ENCODE data around the gene NEK7. TPM values are rescaled to one million over a fixed set of nuclear protein-coding genes. Genes with fewer than 3 reads are reported as not detected.
"Not testable (repeated sequence)": the region's sequence is repeated elsewhere in the genome, so short reads cannot be mapped to it uniquely, and the experiment has no call there.

NEK7 gene
- total RNA-seq, 2 donors from 2014 or later = 55.9 to 64.9 TPM

DNA sequence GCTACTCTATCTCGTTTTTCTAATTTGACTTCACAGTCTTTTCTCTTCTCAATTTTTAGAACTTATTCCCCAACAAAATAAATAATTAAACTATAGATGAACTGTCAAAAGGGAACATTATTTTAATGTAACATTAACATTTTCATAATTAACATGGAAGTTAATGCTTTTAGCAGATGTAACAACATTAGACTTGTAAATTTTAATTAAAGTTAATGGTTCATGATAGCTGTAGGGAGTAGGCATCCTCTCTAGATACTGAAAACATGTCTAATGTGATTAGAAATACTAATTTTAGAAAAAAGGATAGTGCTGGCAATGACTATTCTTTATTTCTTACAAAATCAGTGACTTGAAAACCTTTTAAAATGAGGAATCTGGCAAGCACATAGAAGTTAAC, 32.1 kb upstream of the NEK7 start:
- Mint-ChIP-seq H3K4me3 (no peak overlapping the region), H3K36me3 (ENCODE audit: insufficient read depth in 2 of 2) (no peaks in the 10 kb centered on the region), H3K27me3 (ENCODE audit: low read depth) (no peaks in the 10 kb centered on the region), H3K27ac (no peak overlapping the region), H3K4me1 (ENCODE audit: low read depth) (peaks cover 16% of the 10 kb centered on the region), H3K9me3 (no peaks in the 10 kb centered on the region)
- DNase-seq = no peak
- ATAC-seq (replicated peaks in 1 of 2) = no peak

DNA sequence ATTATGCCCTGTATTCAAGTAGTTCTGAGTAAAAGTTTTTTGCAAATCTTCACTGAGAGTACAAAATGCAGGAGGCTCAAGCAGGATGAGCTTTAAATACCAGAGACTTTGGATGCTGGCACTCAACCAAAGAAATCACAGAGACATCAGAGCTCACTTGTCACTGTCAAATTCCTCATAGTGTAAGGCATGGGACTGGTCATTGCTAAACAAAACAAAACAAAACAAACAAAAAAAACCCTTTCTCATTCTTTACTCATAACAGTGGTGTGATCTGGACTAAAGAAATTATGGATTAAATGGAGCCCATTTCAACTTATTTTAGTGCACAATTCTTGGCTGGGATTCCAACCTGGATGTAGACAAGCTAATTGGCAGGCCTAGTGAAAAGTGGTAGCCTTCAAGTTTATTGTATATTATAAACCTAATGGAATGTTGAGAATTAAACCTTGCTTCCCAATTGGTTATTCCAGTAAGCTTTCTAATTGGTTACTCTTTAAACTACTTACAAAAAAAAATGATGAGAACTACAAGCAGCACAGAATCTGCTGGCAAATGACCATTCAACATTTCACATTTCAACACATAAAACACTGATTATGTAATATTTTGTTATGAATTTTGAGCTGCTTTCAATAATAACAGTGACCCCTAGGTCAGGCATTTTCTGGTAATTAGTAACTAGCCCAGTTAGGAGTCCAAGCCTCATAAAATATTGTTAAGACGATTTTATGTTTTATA, 30.6 kb upstream of the NEK7 start:
- H3K4me3 Mint-ChIP-seq = no peak overlapping the region
- H3K27me3 Mint-ChIP-seq (ENCODE audit: low read depth) = no peaks in the 10 kb centered on the region
- H3K4me1 Mint-ChIP-seq (ENCODE audit: low read depth) = peaks cover 16% of the 10 kb centered on the region
- no peak for DNase-seq
- peaks cover 0 to under 1% of the 10 kb centered on the region in 2 donors for H3K36me3 Mint-ChIP-seq (ENCODE audit: insufficient read depth in 2 of 2)
- H3K27ac Mint-ChIP-seq = no peak overlapping the region
- no peak for ATAC-seq (replicated peaks in 1 of 2)
- H3K9me3 Mint-ChIP-seq = no peaks in the 10 kb centered on the region

DNA sequence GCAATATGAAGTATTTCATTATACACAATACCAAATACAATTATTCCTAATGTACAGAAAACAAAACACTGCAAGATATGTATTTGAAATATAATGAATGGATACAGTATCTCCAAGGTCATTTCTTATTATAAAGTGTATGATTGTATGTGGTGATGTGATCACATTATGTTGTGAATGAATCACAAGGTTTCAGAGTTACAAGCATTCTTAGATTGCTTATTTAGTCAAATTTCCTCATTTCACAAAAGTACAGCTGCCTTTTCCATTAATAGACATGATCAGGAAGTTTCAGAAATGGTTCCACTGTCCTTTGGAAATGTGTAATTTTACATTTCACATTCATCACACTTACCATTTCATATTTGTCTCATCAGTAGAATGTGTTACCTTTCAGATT, 28.3 kb upstream of the NEK7 start:
- Mint-ChIP-seq H3K27me3 (ENCODE audit: low read depth) (no peaks in the 10 kb centered on the region), H3K4me1 (ENCODE audit: low read depth) (peaks cover 24% of the 10 kb centered on the region), H3K4me3 (no peak overlapping the region), H3K9me3 (peaks cover 0 to 3% of the 10 kb centered on the region in 2 donors), H3K36me3 (ENCODE audit: insufficient read depth in 2 of 2) (peaks cover 1 to 6% of the 10 kb centered on the region in 2 donors), H3K27ac (no peak overlapping the region)
- peak in 1 of 2 donors; percentile 30 for ATAC-seq (replicated peaks in 1 of 2)
- no peak for DNase-seq

DNA sequence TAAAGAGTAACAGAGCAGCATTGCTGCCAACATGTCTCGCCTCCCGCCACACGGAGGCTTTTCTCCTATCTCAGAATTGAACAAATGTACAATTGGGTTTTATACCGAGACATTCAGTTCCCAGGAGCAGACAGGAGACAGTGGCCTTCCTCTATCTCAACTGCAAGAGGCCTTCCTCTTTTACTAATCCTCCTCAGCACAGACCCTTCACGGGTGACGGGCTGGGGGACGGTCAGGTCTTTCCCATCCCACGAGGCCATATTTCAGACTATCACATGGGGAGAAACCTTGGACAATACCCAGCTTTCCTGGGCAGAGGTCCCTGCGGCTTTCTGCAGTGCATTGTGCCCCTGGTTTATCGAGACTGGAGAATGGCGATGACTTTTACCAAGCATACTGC, 26.7 kb upstream of the NEK7 start:
- H3K9me3 Mint-ChIP-seq; H3K27ac Mint-ChIP-seq; H3K27me3 Mint-ChIP-seq (ENCODE audit: low read depth); DNase-seq; H3K4me3 Mint-ChIP-seq; ATAC-seq (replicated peaks in 1 of 2): not testable (repeated sequence)
- Mint-ChIP-seq H3K36me3 (ENCODE audit: insufficient read depth in 2 of 2) (peaks cover 3 to 13% of the 10 kb centered on the region in 2 donors), H3K4me1 (ENCODE audit: low read depth) (peaks cover 24% of the 10 kb centered on the region)

DNA sequence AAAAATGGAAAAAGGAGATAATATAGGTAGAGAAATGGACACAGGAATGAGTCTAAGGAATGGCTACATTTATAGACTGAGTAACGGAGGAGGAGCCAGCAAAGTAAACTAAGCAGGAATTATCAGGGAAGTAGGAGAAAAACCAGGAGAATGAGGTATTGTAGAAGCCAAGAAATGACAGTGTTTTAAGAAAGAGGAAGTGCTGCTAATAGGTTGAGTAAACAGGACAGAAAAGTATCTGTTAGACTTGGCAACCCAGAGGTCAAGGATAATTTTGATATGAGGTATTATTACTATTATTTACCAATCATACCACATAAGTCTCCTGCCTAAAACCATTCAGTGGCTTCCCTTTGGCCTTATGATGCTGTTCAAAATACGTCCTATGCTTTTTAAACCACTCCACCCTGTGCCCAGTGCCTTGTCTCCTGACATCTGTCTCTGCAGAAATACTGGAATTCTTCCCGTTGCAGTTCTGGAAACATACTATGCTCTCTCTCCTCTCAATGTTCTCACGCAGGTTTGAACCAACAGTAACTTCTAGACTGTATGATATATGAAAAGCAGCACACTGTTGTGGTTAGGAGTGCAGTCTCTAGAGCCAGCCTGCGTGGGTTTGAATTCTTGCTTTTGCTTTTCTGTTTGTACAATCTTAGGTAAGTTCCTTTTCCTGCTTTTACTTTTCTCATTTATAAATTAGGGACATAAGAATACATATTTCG, 24.6 kb upstream of the NEK7 start:
- ATAC-seq (replicated peaks in 1 of 2) (peak; percentile 25 to 49), DNase-seq (no peak)
- H3K27ac Mint-ChIP-seq = no peak overlapping the region
- no peaks in the 10 kb centered on the region for H3K27me3 Mint-ChIP-seq (ENCODE audit: low read depth)
- H3K4me3 Mint-ChIP-seq = no peak overlapping the region
- H3K4me1 Mint-ChIP-seq (ENCODE audit: low read depth) = peaks cover 24% of the 10 kb centered on the region
- H3K9me3 Mint-ChIP-seq = peaks cover 7% of the 10 kb centered on the region in 2 donors
- H3K36me3 Mint-ChIP-seq (ENCODE audit: insufficient read depth in 2 of 2) = peaks cover 5 to 13% of the 10 kb centered on the region in 2 donors

DNA sequence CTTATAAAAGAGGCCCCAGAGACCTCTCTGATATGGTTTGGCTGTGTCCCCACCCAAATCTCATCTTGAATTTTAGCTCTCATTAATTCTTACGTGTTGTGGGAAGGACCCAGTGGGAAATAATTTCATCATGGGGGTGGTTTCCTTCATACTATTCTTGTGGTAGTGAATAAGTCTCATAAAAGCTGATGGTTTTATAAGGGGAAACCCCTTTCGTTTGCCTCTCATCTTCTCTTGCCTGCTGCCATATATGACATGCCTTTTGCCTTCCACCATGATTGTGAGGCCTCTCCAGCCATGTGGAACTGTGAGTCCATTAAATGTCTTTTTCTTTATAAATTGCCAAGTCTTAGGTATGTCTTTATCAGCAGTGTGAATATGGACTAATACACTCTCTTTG, 22.5 kb upstream of the NEK7 start:
- Mint-ChIP-seq H3K27me3 (ENCODE audit: low read depth) (peaks cover 3% of the 10 kb centered on the region), H3K36me3 (ENCODE audit: insufficient read depth in 2 of 2) (peaks cover 5 to 14% of the 10 kb centered on the region in 2 donors), H3K4me1 (ENCODE audit: low read depth) (peaks cover 13% of the 10 kb centered on the region), H3K9me3 (peaks cover 7 to 9% of the 10 kb centered on the region in 2 donors), H3K27ac (no peak overlapping the region), H3K4me3 (no peak overlapping the region)
- DNase-seq (no peak), ATAC-seq (replicated peaks in 1 of 2) (no peak)

DNA sequence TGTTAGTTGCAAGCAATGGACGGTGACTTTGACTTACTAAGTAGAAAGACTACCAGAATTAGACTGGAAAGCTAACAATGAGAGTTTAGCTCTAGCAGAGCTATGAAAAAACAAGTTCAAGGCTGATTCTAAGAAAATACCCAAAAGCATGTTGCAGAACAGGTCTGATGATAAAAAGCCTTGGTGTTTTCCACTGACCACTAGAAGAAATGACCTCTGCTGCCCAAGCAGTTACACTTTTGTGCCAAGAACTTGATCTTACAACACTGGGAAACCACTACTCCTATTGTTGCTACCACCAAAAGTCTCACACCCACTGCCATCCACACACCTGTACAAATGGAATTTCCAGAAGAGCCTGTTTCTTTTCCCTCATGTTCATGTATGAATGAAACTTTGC, 21.4 kb upstream of the NEK7 start:
- ATAC-seq (replicated peaks in 1 of 2) (no peak), DNase-seq (no peak)
- Mint-ChIP-seq H3K27me3 (ENCODE audit: low read depth) (peaks cover 12% of the 10 kb centered on the region), H3K27ac (no peak overlapping the region), H3K9me3 (peaks cover 7 to 9% of the 10 kb centered on the region in 2 donors), H3K36me3 (ENCODE audit: insufficient read depth in 2 of 2) (peaks cover 5 to 16% of the 10 kb centered on the region in 2 donors), H3K4me1 (ENCODE audit: low read depth) (peaks cover 15% of the 10 kb centered on the region), H3K4me3 (no peak overlapping the region)

DNA sequence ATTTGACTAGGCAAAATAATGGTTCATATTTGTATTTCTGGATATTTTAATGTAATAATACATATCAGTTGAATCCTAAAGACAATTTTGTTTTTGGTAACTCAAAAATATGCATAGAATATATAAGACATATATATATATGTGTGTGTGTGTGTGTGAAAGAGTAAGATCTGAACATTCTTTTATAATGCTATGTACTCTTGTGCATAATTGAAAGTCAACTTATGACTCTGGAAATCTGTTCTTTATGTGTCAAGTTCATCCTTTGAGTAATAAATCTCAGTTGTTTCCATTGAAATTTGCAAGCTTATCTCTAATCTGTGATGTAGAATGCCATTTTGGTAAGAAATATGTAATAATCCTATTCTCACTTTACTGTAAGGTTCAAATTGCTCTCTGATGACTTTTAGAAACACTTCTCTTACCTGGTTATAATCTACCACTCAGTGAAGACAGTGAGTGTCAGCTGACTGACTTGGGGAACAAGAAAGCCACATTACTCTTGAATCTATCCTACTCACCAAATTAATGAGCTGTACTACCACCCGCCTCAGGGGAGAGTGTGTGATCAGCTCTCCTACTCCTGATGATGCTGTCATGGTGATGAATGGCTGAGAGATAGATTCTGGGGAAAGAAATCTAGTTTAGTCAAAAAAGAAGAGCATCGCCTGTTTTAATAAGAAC, 15.0 kb upstream of the NEK7 start:
- ATAC-seq (replicated peaks in 1 of 2) = peak; percentile 88 to 98
- DNase-seq = no peak
- Mint-ChIP-seq H3K36me3 (ENCODE audit: insufficient read depth in 2 of 2) (peaks cover 0 to 3% of the 10 kb centered on the region in 2 donors), H3K4me1 (ENCODE audit: low read depth) (peaks cover 17% of the 10 kb centered on the region), H3K9me3 (peaks cover 0 to 2% of the 10 kb centered on the region in 2 donors), H3K27ac (peak overlapping the region; percentile 57), H3K4me3 (no peak overlapping the region), H3K27me3 (ENCODE audit: low read depth) (peaks cover 12% of the 10 kb centered on the region)

DNA sequence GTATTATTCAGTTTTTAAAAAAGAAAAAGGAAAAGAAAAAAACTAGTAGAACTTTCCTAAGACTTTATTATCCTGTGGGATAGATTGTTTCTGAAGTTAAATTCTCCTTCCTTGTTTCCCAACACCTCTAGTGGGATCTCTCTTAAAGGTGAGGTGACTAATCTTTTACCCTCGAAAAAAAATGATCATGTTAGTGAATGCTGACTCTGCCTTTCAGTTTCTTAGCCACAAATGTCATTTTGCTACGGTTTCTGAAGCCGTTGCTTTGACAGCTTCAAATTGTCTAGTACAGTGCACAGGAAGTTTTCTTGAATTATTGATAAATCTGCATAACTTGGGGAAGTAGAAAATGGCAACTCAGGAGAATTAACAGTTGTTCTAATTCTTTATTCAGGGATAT, 13.0 kb upstream of the NEK7 start:
- ATAC-seq (replicated peaks in 1 of 2) (peak in 1 of 2 donors; percentile 45), DNase-seq (no peak)
- H3K27ac Mint-ChIP-seq = no peak overlapping the region
- peak overlapping the region; percentile 1 to 29 for H3K4me3 Mint-ChIP-seq
- H3K27me3 Mint-ChIP-seq (ENCODE audit: low read depth) = peaks cover 13% of the 10 kb centered on the region
- peaks cover 0 to 3% of the 10 kb centered on the region in 2 donors for H3K36me3 Mint-ChIP-seq (ENCODE audit: insufficient read depth in 2 of 2)
- no peaks in the 10 kb centered on the region for H3K9me3 Mint-ChIP-seq
- H3K4me1 Mint-ChIP-seq (ENCODE audit: low read depth) = peaks cover 17% of the 10 kb centered on the region

DNA sequence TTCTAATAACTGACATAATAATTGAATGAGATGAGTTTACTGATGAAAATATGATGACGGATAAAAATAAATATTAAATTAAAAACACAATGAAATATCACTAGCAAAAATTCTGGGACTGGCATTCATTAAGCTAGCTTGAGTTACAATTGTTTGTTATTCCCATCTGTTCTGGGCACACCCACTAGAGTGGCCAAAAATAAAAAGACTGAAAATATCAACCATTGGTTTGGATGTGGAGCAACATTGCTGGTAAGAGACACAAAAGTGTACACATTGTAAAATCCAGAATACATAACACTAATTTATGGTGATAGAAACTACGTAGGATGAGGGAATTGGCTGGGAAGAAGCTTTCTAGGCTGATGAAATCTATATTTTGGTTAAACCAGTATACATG, 9.6 kb upstream of the NEK7 start:
- Mint-ChIP-seq H3K9me3 (no peaks in the 10 kb centered on the region), H3K36me3 (ENCODE audit: insufficient read depth in 2 of 2) (no peaks in the 10 kb centered on the region), H3K4me3 (no peak overlapping the region), H3K27ac (no peak overlapping the region), H3K4me1 (ENCODE audit: low read depth) (peaks cover 6% of the 10 kb centered on the region), H3K27me3 (ENCODE audit: low read depth) (peaks cover 5% of the 10 kb centered on the region)
- DNase-seq = no peak
- ATAC-seq (replicated peaks in 1 of 2) = no peak

DNA sequence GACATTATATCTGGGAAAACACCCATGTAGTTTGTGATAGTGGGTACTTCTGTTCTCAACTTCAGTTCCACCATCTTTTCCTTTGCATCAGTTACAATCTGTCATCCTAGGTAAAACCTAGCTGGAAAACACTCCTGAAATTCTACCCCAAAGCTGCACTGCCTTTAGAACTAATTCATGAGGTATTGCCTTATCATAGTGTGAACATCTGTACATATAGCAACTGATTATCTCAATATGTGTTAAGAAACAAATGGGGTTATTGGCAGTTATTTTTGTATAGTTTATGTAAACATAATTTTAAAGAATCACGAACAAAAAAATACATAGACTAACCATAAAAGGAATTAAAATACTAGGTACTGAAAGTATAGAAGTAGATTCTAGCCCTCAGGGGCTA, 6.4 kb upstream of the NEK7 start:
- DNase-seq (no peak), ATAC-seq (replicated peaks in 1 of 2) (no peak)
- no peaks in the 10 kb centered on the region for H3K36me3 Mint-ChIP-seq (ENCODE audit: insufficient read depth in 2 of 2)
- no peak overlapping the region for H3K27ac Mint-ChIP-seq
- H3K9me3 Mint-ChIP-seq = no peaks in the 10 kb centered on the region
- peaks cover 5% of the 10 kb centered on the region for H3K27me3 Mint-ChIP-seq (ENCODE audit: low read depth)
- H3K4me3 Mint-ChIP-seq = no peak overlapping the region
- no peaks in the 10 kb centered on the region for H3K4me1 Mint-ChIP-seq (ENCODE audit: low read depth)

DNA sequence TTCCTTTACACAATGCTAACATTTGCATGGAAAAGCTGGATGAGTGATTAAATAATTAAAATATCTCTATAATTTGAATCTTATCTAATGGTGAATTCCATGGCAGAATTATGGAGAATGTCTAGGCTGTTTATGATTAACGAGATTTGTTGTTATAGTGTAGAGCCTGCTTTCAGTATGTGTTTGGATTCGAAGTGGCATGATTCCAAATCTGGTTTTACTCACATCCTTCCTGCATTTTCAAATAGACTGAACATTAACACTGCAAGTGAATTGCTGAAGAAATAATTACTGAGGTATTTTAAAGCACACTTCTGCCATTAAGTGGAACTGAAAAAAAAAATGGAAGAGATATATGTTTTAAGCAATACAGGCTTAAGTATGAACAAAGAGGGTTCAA, 5.1 kb upstream of the NEK7 start:
- Mint-ChIP-seq H3K4me1 (ENCODE audit: low read depth) (peaks cover 8% of the 10 kb centered on the region), H3K27ac (no peak overlapping the region), H3K9me3 (no peaks in the 10 kb centered on the region), H3K27me3 (ENCODE audit: low read depth) (peaks cover 5% of the 10 kb centered on the region), H3K36me3 (ENCODE audit: insufficient read depth in 2 of 2) (no peaks in the 10 kb centered on the region), H3K4me3 (no peak overlapping the region)
- DNase-seq = no peak
- no peak for ATAC-seq (replicated peaks in 1 of 2)

DNA sequence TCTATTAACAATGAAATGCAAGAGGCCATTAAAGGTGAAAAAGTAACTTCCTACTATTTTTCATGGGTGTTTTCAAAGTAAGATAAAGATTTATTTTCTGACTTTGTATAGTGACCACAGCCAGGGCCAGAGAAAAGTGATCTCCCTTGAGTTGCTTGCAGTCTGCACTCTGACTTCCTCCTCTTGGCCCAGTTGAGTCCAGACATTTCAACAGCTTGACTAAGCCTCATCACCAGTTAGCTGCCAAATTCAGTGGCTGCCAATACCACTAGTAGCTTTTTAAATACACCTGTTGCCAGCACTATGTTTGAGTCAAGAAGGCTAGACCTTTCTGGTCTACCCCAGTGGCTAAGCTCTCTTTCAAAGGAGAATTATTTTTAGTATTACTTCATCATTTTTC, 3.7 kb upstream of the NEK7 start:
- Mint-ChIP-seq H3K4me3 (no peak overlapping the region), H3K27ac (no peak overlapping the region), H3K9me3 (no peaks in the 10 kb centered on the region), H3K36me3 (ENCODE audit: insufficient read depth in 2 of 2) (peaks cover 3 to 4% of the 10 kb centered on the region in 2 donors), H3K4me1 (ENCODE audit: low read depth) (peaks cover 8% of the 10 kb centered on the region), H3K27me3 (ENCODE audit: low read depth) (peaks cover 5% of the 10 kb centered on the region)
- DNase-seq = no peak
- ATAC-seq (replicated peaks in 1 of 2) = no peak

Data from activated T-cell treated with anti-CD3 and anti-CD28 coated beads, Interleukin-2, amount 50 U/mL, for 72 hours (primary cell).